ENCODE results near the gene G0S2.

Gene G0S2

GRCh38 chr1:209648931-209649776, 26.1 kb upstream of the G0S2 start:
- peak; percentile 90 to 98 (median 97) for DNase-seq

- peak; percentile 77 to 88 (median 82) for DNase-seq
Measured at GRCh38 chr1:209650454-209650853, 24.8 kb upstream of the G0S2 start.

- DNase-seq, result peak; percentile 90 to 93 (median 92)
Measured at GRCh38 chr1:209651138-209651587, 24.0 kb upstream of the G0S2 start.

- DNase-seq, result no peak
Measured at GRCh38 chr1:209652121-209652735, 23.0 kb upstream of the G0S2 start, which contains the start of gene LAMB3. Gene LAMB3 (minus strand): TSS chr1:209652425. CDS start chr1:209650944, 1,481 bp downstream.

- DNase-seq, result peak; percentile 63 to 81 (median 69)
Measured at GRCh38 chr1:209652873-209653401, 22.3 kb upstream of the G0S2 start.

GRCh38 chr1:209653915-209654351, 21.3 kb upstream of the G0S2 start:
- no peak for DNase-seq

- peak in 2 of 3 donors; percentile 24 to 58 for DNase-seq
Measured at GRCh38 chr1:209655411-209656231, 19.6 kb upstream of the G0S2 start.

GRCh38 chr1:209657140-209657879, 17.9 kb upstream of the G0S2 start:
- DNase-seq, result peak; percentile 86 to 89 (median 86)

- DNase-seq, result no peak
Measured at GRCh38 chr1:209657918-209658317, 17.3 kb upstream of the G0S2 start.

GRCh38 chr1:209659909-209660308, 15.3 kb upstream of the G0S2 start:
- peak; percentile 87 to 98 (median 96) for DNase-seq

- DNase-seq, result no peak
Measured at GRCh38 chr1:209661071-209661470, 14.1 kb upstream of the G0S2 start.

GRCh38 chr1:209662879-209663327, 12.3 kb upstream of the G0S2 start:
- DNase-seq, result no peak

GRCh38 chr1:209667103-209667502, 8.1 kb upstream of the G0S2 start:
- peak in 1 of 3 donors; percentile 44 for DNase-seq

- DNase-seq, result peak; percentile 65 to 81 (median 70)
Measured at GRCh38 chr1:209667708-209668107, 7.5 kb upstream of the G0S2 start.

GRCh38 chr1:209670441-209671082, 4.7 kb upstream of the G0S2 start:
- DNase-seq, result no peak

GRCh38 chr1:209672705-209673630, 2.2 kb upstream of the G0S2 start:
- peak; percentile 88 to 98 (median 95) for DNase-seq

- peak; percentile 80 to 85 (median 80) for DNase-seq
Measured at GRCh38 chr1:209673631-209674417, 1.4 kb upstream of the G0S2 start.

- DNase-seq, result peak in 1 of 3 donors; percentile 39
Measured at GRCh38 chr1:209675565-209676154, 448 bp downstream of the G0S2 start.

All from suppressor macrophage treated with lipopolysaccharide for 1 hour (primary cell).